Measurements from ENCODE around the gene KCNH5.
A peak's percentile ranks its signal among the peaks of the same experiment; 100 is the strongest.

The KCNH5 gene

DNA sequence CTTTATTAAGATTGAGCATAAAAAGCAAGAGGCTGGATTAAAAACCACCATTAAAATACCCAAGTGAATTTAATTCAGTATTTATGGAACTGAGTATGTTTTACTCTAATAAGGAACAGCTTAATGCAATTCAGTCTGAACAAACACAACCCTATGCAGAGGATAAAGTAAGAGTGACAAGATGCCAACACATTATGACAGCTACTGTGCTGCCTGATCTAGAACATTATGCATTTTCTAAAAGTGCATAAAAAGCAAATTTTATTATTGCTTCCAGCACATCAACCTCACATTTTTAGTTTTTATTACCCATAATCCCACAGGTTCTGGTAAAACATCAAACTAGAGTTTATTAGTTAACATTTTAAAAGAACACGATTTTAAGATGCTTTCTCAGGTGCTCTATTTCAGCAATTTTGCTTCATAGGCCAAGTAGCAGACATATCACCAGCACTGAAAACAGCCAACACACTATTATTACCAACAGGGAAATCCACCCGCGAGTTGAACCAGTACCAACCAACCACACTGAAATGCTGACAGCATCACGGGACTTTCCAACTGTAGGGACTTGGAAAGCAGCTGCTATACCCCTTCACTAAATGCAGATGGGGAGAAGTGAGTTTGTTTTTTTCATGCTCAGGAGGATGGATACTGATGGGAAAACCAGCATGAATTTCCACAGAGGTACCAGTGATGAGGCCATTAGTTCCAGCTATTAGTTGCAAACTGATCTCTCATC lies 372.1 kb downstream of the KCNH5 start:
- no peak for DNase-seq (ENCODE audit: low read depth)

DNA sequence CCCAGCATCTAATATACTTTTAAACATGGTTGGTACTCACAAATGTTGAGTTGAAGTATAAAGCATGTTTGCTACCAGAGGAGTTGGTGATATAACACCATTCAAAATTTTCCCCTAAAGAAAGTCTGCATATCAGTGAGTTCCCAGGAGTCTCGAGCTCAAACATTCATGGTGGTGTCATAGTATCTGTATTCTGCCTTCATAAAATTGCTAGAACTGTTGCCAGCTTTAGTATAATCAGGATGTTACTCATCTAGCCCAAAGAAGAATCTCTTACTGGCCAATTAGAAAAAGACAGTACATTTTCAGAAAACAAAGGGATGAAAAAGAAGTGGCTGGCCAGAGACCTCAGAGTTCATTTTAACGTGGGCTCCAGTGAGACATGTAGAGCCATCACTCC lies 374.7 kb downstream of the KCNH5 start:
- DNase-seq (ENCODE audit: low read depth), result peak; percentile 59

DNA sequence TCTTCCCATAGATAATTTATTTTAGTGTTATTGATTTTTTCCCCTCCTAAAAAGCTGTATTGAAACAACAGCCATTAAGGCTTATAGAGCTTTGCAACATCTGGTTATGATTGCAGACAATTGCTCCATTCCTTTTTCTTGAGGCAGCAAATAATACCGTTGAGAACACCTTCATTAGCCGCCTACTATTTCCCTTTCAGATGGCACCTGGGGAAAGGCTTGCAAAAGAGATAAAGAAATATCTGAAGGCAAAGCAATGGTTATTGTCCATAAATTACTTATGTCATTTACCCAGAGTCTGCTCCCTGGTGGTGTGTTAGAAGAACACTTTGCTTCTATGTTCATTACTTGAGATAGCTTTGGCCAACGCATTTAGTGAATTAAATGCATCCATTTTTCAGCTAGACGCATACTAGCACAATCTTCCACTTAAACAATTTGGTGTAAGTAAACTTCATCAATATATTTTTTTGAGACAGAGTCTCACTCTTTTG lies 377.8 kb downstream of the KCNH5 start:
- DNase-seq (ENCODE audit: low read depth), result peak; percentile 5

DNA sequence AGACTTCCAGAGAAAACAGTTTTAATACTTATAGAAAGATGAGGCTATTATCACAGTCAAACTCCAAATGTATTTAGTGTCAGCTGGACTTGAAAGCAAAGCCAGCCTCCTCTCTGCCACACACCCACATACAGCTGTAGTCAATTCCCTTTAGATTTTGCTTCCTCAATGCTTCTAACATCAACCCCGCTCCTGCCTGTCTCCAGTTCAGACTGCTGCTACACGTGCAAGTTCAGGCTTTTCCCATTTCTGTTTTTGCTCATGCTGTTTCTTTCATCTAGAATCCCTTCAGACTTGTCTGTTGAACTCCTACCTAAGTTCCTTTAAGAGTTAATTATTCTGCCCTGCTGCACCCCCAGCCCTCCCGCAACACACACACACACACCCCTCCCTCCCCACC lies 380.0 kb downstream of the KCNH5 start:
- DNase-seq (ENCODE audit: low read depth), result no peak

DNA sequence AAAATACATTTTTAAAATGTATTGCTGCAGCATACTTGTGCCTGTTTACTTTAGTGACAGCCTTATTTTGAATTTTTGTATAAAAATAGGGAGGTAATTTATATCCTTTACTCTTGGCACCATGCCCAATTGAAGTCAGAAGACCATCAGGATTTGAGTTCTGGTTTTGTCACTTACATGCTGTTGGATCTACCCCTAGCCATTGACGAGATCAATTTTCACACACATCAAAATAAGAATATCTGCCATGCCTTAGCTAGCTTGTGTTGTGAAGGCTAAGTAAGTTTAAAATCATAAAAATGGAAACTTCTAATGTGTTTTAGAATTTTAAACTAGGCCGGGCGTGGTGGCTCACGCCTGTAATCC lies 381.8 kb downstream of the KCNH5 start:
- no peak for DNase-seq (ENCODE audit: low read depth)

DNA sequence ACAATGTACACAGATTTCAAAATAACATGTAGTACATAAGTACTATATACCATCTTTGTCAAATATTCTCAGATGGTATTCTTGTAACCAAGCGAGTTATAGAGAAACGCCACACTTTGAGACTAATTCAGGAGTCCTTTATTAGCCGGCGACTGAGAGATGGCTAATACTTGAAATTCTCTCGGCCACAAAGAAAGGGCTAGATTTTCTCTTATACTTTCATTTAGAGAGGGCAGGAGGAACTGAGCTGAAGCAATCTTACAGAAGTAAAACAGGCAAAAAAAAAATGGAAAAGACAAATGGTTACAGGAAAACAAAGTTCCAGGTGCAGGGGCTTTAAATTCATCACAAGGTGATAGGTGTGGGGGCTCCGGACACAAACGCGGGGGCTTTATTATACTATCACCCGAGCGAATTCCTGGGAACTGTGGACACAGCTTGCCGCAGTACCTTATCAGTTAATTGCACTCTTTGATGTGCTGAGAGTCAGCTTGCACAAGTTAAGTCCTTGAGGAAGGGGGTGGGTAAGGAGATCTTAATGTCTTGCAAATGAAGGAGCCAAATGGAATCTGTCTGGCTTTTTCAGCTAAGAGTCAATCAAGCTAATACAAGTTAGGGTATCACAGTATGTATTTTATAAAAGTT lies 382.3 kb downstream of the KCNH5 start:
- peak; percentile 12 for DNase-seq (ENCODE audit: low read depth)

DNA sequence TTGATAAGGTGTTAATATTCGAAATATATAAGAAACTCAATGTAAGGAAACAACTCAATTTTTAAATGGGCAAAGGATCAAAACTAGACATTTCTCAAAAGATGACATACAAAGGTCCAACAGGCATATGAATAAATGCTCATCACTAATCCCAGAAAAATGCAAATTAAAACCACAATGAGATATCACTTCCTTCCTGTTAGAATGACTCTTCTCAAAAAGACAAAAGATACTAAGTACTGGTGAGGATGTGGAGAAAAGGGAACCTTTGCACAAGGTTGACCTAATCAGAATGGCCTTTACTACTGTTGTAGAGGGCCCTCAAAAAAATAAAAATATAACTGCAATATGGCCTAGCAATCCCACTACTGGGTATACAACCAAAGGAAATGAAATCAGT lies 383.4 kb downstream of the KCNH5 start:
- DNase-seq (ENCODE audit: low read depth), result peak; percentile 31

DNA sequence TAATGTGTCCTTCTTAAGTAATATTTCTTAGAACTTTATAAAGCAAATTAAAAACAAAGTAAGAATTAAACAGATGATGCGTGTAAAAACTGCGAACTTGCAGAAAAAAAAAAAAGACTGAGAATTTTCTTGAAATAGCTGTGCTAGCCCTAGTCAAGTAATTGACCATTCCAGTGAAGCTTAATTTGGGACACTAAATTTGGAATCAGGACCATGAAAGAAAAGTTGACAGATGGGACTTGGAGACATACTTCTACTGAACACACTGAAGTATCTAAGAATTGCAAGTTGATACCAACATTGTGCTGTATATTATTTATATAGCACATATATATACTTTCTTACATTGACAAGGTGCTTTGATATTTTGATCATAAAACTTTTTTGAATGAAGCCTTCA lies 386.6 kb downstream of the KCNH5 start:
- no peak for DNase-seq (ENCODE audit: low read depth)

DNA sequence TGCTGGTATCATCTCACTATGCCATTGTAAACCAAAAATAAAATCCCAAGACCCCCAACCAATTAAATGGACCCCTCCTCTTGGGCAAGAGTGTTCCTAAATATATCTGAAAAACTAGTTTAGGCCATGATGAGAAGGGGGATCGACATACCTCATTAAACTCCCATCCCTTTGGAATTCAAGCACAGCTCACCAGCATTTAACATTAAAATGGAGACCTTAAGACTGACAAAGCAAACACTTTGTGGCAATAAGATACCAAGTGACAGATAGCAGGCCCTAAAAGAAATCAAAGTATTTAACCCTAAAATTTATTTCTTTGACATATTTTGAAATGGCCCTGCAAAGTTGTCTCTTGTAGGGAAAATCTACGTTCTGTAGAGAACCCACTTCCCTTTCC lies 387.9 kb downstream of the KCNH5 start:
- DNase-seq (ENCODE audit: low read depth), result no peak

DNA sequence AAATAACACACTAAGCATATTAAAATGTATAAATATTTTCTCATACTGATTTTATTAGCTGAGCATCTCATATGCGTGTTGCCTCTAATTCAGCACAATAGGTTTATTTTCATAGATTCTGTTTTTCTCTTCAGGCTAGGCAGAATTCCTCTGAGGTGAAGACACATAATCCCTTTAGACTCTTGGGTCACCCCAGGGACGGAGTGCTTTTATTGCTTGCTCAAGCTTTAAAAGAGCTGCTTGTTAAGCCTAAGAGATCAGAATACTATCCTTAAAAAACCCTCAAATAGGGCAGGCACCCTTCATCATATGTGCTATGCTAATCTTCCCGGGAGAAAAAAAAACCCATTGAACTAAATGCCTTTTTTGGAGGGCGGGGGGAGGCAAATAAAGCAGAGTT lies 390.1 kb downstream of the KCNH5 start:
- peak; percentile 72 for DNase-seq (ENCODE audit: low read depth)

DNA sequence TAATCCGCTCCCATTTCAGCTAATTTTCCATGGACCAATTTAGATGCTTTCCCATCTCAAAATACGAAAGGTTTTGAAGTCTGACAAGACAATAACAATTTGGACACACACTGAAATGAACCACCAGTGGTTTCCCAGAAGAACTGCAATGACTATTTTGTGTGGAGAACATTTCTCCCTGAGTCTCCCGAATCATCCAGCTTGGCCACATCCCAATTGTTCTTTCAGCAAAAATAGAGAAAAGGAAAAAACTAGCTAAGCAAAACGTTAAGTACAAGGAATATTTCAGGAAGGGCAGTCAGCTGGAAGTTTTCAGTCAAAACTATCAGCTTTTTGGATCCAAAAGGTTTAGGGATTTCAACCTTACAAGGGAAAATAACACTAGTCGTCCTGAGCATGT lies 390.6 kb downstream of the KCNH5 start:
- peak; percentile 24 for DNase-seq (ENCODE audit: low read depth)

Measured in iris pigment epithelial cell (primary cell).